Breast epithelium (tissue), 3 donors: Measurements from ENCODE around the gene GABRA6.

Experiments used
- CTCF ChIP-seq, 3 donors: fragments of 450-650 bp; IDR thresholded peaks; one replicate each; pipeline ENCODE4 v1.5.1; 2016 to 2017; ENCODE audit warnings: antibody characterized with exemption in 3 of 3, mild to moderate bottlenecking in 3 of 3, moderate library complexity in 3 of 3
- POLR2A ChIP-seq: fragments of 450-650 bp; IDR thresholded peaks from one replicate; pipeline ENCODE4 v1.6.1; 2016; ENCODE audit warnings: antibody characterized with exemption, mild to moderate bottlenecking, moderate library complexity

GRCh38 chr5:161709239-161709638, 23.7 kb downstream of the GABRA6 start:
- TF ChIP-seq POLR2A (no peak), CTCF (IDR thresholded peaks at IDR 0.05) (no peak)
